Keratinocyte (primary cell): ENCODE measurements around the gene ADAMTS17. TPM values are rescaled to one million over a fixed set of nuclear protein-coding genes. Genes with fewer than 3 reads are reported as not detected.

Source experiments
- DNase-seq: peaks from one replicate; pipeline ENCODE4 v3.0.0-alpha.2; 2011; ENCODE audit warnings: low read depth, missing footprints, low spot score
- FAIRE-seq: peaks from 2 replicates; lab custom pipeline; 2011; peaks lifted over from hg19 to GRCh38; lab: Jason Lieb, UNC
- H2AFZ ChIP-seq: 2 replicates; pipeline ENCODE4 v1.6.0; 2012; ENCODE audit warnings: low read length, control low read depth, inconsistent platforms; ENCODE audit not compliant: control insufficient read depth
- H3K27ac ChIP-seq: 2 replicates; pipeline ENCODE4 v1.5.1; 2011; ENCODE audit warnings: low read length; ENCODE audit not compliant: control insufficient read depth, insufficient read depth
- H3K27me3 ChIP-seq: 3 replicates; pipeline ENCODE4 v1.6.0; 2011; ENCODE audit warnings: low read length; ENCODE audit not compliant: control insufficient read depth, insufficient read depth; ENCODE audit errors: extremely low read depth
- H3K36me3 ChIP-seq, 2 experiments: 2 replicates in 1 of 2; 3 replicates in 1 of 2; pipeline ENCODE4 v1.5.1; 2011; ENCODE audit warnings: low read length in 2 of 2, mild to moderate bottlenecking in 1 of 2; ENCODE audit not compliant: control insufficient read depth in 2 of 2, insufficient read depth in 2 of 2; ENCODE audit errors: extremely low read depth in 1 of 2
- H3K4me1 ChIP-seq: 3 replicates; pipeline ENCODE4 v1.5.1; 2011; ENCODE audit warnings: low read length; ENCODE audit not compliant: control insufficient read depth, insufficient read depth; ENCODE audit errors: extremely low read depth
- H3K4me2 ChIP-seq: 3 replicates; pipeline ENCODE4 v1.6.0; 2011; ENCODE audit warnings: low read depth, low read length; ENCODE audit not compliant: control insufficient read depth, insufficient read depth; ENCODE audit errors: extremely low read depth
- H3K4me3 ChIP-seq, 3 experiments: fragments of 200-600 bp in 1 of 3; sonication (generic) in 1 of 3; 2 replicates in 2 of 3; 3 replicates in 1 of 3; pipeline ENCODE4 v1.5.1; 2011 to 2016; ENCODE audit warnings: low read length in 3 of 3, mild to moderate bottlenecking in 3 of 3, control low read depth in 2 of 3, inconsistent platforms in 1 of 3, low read depth in 1 of 3, mixed read lengths in 1 of 3, mixed run types in 1 of 3, moderate library complexity in 1 of 3; ENCODE audit not compliant: control insufficient read depth in 2 of 3, insufficient read depth in 2 of 3; ENCODE audit errors: extremely low read depth in 1 of 3
- H3K79me2 ChIP-seq: 2 replicates; pipeline ENCODE4 v1.6.0; 2012; ENCODE audit warnings: low read length; ENCODE audit not compliant: control insufficient read depth, insufficient read depth
- H3K9ac ChIP-seq: 3 replicates; pipeline ENCODE4 v1.6.0; 2011; ENCODE audit warnings: low read length; ENCODE audit not compliant: control insufficient read depth, insufficient read depth; ENCODE audit errors: extremely low read depth
- H3K9me1 ChIP-seq: 3 replicates; pipeline ENCODE4 v1.6.0; 2011; ENCODE audit warnings: low read length; ENCODE audit not compliant: control insufficient read depth, insufficient read depth; ENCODE audit errors: extremely low read depth
- H3K9me3 ChIP-seq: 2 replicates; pipeline ENCODE4 v1.5.1; 2012; ENCODE audit warnings: low read depth, low read length; ENCODE audit not compliant: control insufficient read depth
- H4K20me1 ChIP-seq: 3 replicates; pipeline ENCODE4 v1.6.0; 2011; ENCODE audit warnings: low read length; ENCODE audit not compliant: control insufficient read depth, insufficient read depth; ENCODE audit errors: extremely low read depth
- EZH2 ChIP-seq: IDR thresholded peaks from one replicate; pipeline ENCODE4 v1.6.1; 2012; ENCODE audit warnings: inconsistent platforms, mild to moderate bottlenecking, low read length, moderate library complexity
- dilution Hi-C: fragments of 300-500 bp; cut with MboI; formaldehyde crosslinking; loops from one replicate; pipeline ENCODE4 v1.7.0; 2020; ENCODE audit warnings: low sequenced_read_pairs; ENCODE audit not compliant: extremely low pct_ligation_motif_present
- polyA plus RNA-seq, 5 experiments: library from polyadenylated mRNA; depleted of rRNA in 3 of 5; stranded (reverse) in 3 of 5; stranded (forward) in 1 of 5; unstranded in 1 of 5; fragments of >200 nt; gene quantifications; 1 replicate in 1 of 5; 2 replicates in 3 of 5; 3 replicates in 1 of 5; pipeline versions ENCODE4 v1.2.1 to v1.2.3, GENCODE V29; 2011 to 2012; ENCODE audit warnings: missing spikeins in 2 of 5, low read depth in 1 of 5, low replicate concordance in 1 of 5
- TF ChIP-seq, protein P1 (sequence below), 3 experiments: IDR thresholded peaks in 1 of 3; conservative IDR thresholded peaks in 1 of 3; optimal IDR thresholded peaks in 1 of 3; 2 replicates in 2 of 3; 3 replicates in 1 of 3; pipeline versions ENCODE3 to v1.5.1; 2011; ENCODE audit warnings: low read length in 3 of 3, mild to moderate bottlenecking in 3 of 3, moderate library complexity in 2 of 3, control low read depth in 1 of 3, inconsistent platforms in 1 of 3; ENCODE audit not compliant: insufficient read depth in 2 of 3; ENCODE audit errors: extremely low read depth in 1 of 3

The ADAMTS17 gene
- polyA plus RNA-seq, 1 donor (not counting 4 experiments of a cell fraction or from before 2014, with no cell fraction given): 0.18 TPM

DNA sequence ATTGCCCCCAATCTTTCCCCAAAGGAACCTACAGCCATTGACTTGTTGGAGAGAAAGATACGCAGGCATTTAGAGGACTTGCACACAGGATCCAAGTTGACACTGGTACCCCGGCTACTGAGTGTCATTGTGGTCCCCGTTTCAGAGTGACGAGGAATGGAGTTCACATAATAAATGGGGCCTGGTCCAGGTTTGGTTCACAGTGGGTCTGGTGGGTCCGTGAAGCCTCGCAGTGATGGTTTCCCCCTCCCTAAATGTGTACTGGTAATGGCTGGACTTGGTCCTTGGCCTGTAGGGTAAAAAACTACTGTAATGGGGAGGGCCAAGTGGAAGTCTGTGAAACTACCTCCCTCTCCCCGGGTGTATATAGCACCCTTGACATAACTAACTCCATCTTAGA lies 376.4 kb downstream of the ADAMTS17 start:
- no peaks in the 10 kb centered on the region for H3K9me1 ChIP-seq
- no peak overlapping the region for H3K4me2 ChIP-seq
- dilution Hi-C loops: no loop called here
- no peaks in the 10 kb centered on the region for H3K9me3 ChIP-seq
- H3K36me3 ChIP-seq: no peaks in the 10 kb centered on the region
- no peak overlapping the region for H2AFZ ChIP-seq
- no peaks in the 10 kb centered on the region for H4K20me1 ChIP-seq
- TF ChIP-seq EZH2: no peak
- TF ChIP-seq, protein P1, sequence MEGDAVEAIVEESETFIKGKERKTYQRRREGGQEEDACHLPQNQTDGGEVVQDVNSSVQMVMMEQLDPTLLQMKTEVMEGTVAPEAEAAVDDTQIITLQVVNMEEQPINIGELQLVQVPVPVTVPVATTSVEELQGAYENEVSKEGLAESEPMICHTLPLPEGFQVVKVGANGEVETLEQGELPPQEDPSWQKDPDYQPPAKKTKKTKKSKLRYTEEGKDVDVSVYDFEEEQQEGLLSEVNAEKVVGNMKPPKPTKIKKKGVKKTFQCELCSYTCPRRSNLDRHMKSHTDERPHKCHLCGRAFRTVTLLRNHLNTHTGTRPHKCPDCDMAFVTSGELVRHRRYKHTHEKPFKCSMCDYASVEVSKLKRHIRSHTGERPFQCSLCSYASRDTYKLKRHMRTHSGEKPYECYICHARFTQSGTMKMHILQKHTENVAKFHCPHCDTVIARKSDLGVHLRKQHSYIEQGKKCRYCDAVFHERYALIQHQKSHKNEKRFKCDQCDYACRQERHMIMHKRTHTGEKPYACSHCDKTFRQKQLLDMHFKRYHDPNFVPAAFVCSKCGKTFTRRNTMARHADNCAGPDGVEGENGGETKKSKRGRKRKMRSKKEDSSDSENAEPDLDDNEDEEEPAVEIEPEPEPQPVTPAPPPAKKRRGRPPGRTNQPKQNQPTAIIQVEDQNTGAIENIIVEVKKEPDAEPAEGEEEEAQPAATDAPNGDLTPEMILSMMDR (optimal IDR thresholded peaks at IDR 0.05 in 1 of 3, IDR thresholded peaks at IDR 0.05 in 1 of 3, conservative IDR thresholded peaks at IDR 0.05 in 1 of 3; ENCODE audit: extremely low read depth in 1 of 3, insufficient read depth in 2 of 3, low read length in 3 of 3): no peak
- H3K4me3 ChIP-seq: no peak overlapping the region
- H3K27ac ChIP-seq: no peak overlapping the region
- H3K9ac ChIP-seq: no peak overlapping the region
- peaks cover 24% of the 10 kb centered on the region for H3K4me1 ChIP-seq
- peaks cover 17% of the 10 kb centered on the region for H3K27me3 ChIP-seq
- no peaks in the 10 kb centered on the region for H3K79me2 ChIP-seq
- DNase-seq (no peak), FAIRE-seq (no peak)

DNA sequence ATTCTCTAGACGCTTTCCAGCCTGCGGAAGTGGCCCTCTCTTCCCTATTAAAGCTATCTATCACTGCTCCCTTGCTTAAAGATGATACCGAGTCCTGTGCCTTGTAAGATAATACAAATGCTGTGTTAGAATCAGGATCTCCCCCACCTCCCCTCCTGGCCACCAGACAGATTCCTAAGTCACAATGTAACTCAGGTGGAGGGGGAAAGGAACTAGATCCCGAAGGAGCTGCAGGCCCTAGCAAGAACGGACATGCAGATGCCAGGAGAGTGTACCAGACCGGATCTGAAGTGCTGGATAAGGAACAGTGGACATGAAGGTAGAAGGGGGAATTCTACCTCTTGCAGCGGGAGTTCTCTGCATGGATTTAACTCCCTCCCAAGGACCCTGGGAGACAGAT lies 377.8 kb downstream of the ADAMTS17 start:
- no peak overlapping the region for H2AFZ ChIP-seq

More for the DNA sequence above, 377.8 kb downstream of the ADAMTS17 start:
- Histone ChIP-seq H3K36me3 (no peaks in the 10 kb centered on the region), H3K9ac (no peak overlapping the region), H3K4me2 (peak overlapping the region; percentile 37), H3K27ac (no peak overlapping the region), H3K9me1 (no peaks in the 10 kb centered on the region), H3K9me3 (no peaks in the 10 kb centered on the region), H3K4me1 (peaks cover 24% of the 10 kb centered on the region), H3K27me3 (peaks cover 14% of the 10 kb centered on the region), H3K4me3 (no peak overlapping the region), H4K20me1 (no peaks in the 10 kb centered on the region), H3K79me2 (no peaks in the 10 kb centered on the region)
- DNase-seq: no peak
- TF ChIP-seq, protein P1 (optimal IDR thresholded peaks at IDR 0.05 in 1 of 3, IDR thresholded peaks at IDR 0.05 in 1 of 3, conservative IDR thresholded peaks at IDR 0.05 in 1 of 3; ENCODE audit: extremely low read depth in 1 of 3, insufficient read depth in 2 of 3, low read length in 3 of 3): no peak
- no peak for TF ChIP-seq EZH2
- dilution Hi-C loops: no loop called here
- FAIRE-seq: no peak
